SU-DHL-6 (cell line): ENCODE measurements around the gene PCSK2.

Experiments used
- H2AFZ ChIP-seq: fragments of 200-600 bp; sonication (generic); 2 replicates; pipeline ENCODE4 v1.6.1; 2014; ENCODE audit warnings: low read depth, mild to moderate bottlenecking, moderate library complexity, mixed read lengths, antibody characterized with exemption, low read length; ENCODE audit not compliant: severe bottlenecking
- H3F3A ChIP-seq: fragments of 200-600 bp; shearing (Covaris generic); 2 replicates; pipeline ENCODE4 v1.6.0; 2016; ENCODE audit warnings: antibody characterized with exemption, mild to moderate bottlenecking; ENCODE audit not compliant: insufficient read depth
- H3K27ac ChIP-seq: fragments of 200-600 bp; sonication (generic); 2 replicates; pipeline ENCODE4 v1.5.1; 2016; ENCODE audit warnings: low read depth, mild to moderate bottlenecking, low read length, moderate library complexity, mixed read lengths
- H3K27me3 ChIP-seq: fragments of 200-600 bp; sonication (generic), shearing (Covaris generic); 2 replicates; pipeline ENCODE4 v1.6.0; 2014; ENCODE audit warnings: mild to moderate bottlenecking, low read length
- H3K36me3 ChIP-seq: fragments of 200-600 bp; sonication (generic); 2 replicates; pipeline ENCODE4 v1.6.1; 2014; ENCODE audit warnings: mild to moderate bottlenecking, low read length, mixed read lengths
- H3K4me2 ChIP-seq: fragments of 300-600, 200-600 bp; shearing (Covaris generic), sonication (generic); 2 replicates; pipeline ENCODE4 v1.6.0; 2014; ENCODE audit warnings: low read length, low read depth, mild to moderate bottlenecking; ENCODE audit not compliant: poor library complexity, severe bottlenecking
- H3K4me3 ChIP-seq: fragments of 200-600 bp; sonication (generic); 2 replicates; pipeline ENCODE4 v1.5.1; 2014; ENCODE audit warnings: antibody characterized with exemption, low read length, mild to moderate bottlenecking, mixed read lengths; ENCODE audit not compliant: insufficient read depth, poor library complexity, severe bottlenecking
- H3K79me2 ChIP-seq: fragments of 200-600 bp; sonication (generic); 2 replicates; pipeline ENCODE4 v1.6.1; 2014; ENCODE audit warnings: mild to moderate bottlenecking, low read length, moderate library complexity; ENCODE audit not compliant: insufficient read depth
- H3K9ac ChIP-seq: fragments of 200-600 bp; sonication (generic); 2 replicates; pipeline ENCODE4 v1.7.0; 2014; ENCODE audit warnings: mild to moderate bottlenecking, low read length
- H3K9me2 ChIP-seq: fragments of 200-600 bp; sonication (generic); replicated peaks from 2 replicates; pipeline ENCODE4 v1.6.1; 2014; ENCODE audit warnings: low read length; ENCODE audit not compliant: insufficient read depth
- H3K9me3 ChIP-seq: fragments of 200-600 bp; sonication (generic); 2 replicates; pipeline ENCODE4 v1.6.1; 2014; ENCODE audit warnings: low read length, mixed read lengths; ENCODE audit not compliant: insufficient read depth
- H4K20me1 ChIP-seq: fragments of 200-600 bp; sonication (generic); 2 replicates; pipeline ENCODE4 v1.6.1; 2014; ENCODE audit warnings: low read depth, mild to moderate bottlenecking, antibody characterized with exemption, low read length, moderate library complexity, mixed read lengths
- CTCF ChIP-seq: fragments of 200-600 bp; sonication (generic); IDR thresholded peaks from one replicate; pipeline ENCODE4 v1.5.1; 2017; ENCODE audit warnings: antibody characterized with exemption, mild to moderate bottlenecking, low read length, moderate library complexity; ENCODE audit not compliant: insufficient read depth, poor library complexity, severe bottlenecking
- EZH2phosphoT487 ChIP-seq: fragments of 200-600 bp; sonication (generic), shearing (Covaris generic); conservative IDR thresholded peaks from 2 replicates; pipeline ENCODE4 v1.6.1; 2018; ENCODE audit warnings: mild to moderate bottlenecking, antibody characterized with exemption, low read length, moderate library complexity, mixed read lengths

PCSK2 gene

GRCh38 chr20:17379651-17380050 lies 152.8 kb downstream of the PCSK2 start:
- Histone ChIP-seq H3K4me3 (no peak overlapping the region), H3K9ac (no peak overlapping the region), H3K9me2 (no peaks in the 10 kb centered on the region), H3K36me3 (no peaks in the 10 kb centered on the region), H2AFZ (no peak overlapping the region), H3K4me2 (no peak overlapping the region), H3K79me2 (no peaks in the 10 kb centered on the region), H4K20me1 (no peaks in the 10 kb centered on the region), H3F3A (no peaks in the 10 kb centered on the region), H3K27me3 (no peaks in the 10 kb centered on the region), H3K9me3 (no peaks in the 10 kb centered on the region), H3K27ac (no peak overlapping the region)
- TF ChIP-seq EZH2phosphoT487, result no peak
- TF ChIP-seq CTCF, result no peak

DNA sequence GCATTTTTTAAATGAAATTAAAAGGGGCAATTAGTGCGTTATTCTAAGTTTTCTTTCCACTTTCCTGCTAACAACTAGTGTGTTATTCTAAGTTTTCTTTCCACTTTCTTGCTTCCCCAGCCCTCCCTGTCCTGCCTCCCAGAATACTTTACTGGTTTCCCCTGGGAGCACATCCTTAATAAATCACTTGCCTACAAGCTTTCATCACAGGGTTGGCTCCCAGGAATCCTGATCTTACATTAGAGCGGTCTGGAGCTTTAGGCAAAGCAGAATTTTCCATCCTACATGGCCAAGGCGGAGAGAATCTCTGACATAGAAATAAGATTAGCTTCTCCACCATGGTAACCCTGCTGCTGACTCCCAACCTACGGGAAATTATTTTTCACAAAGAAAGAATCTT lies 154.0 kb downstream of the PCSK2 start:
- TF ChIP-seq EZH2phosphoT487, result no peak
- TF ChIP-seq CTCF, result no peak
- no peaks in the 10 kb centered on the region for H3K9me3 ChIP-seq
- H3K27me3 ChIP-seq, result no peaks in the 10 kb centered on the region
- no peaks in the 10 kb centered on the region for H3F3A ChIP-seq
- H3K36me3 ChIP-seq, result no peaks in the 10 kb centered on the region
- no peak overlapping the region for H3K9ac ChIP-seq
- H3K27ac ChIP-seq, result no peak overlapping the region
- no peak overlapping the region for H3K4me3 ChIP-seq
- H3K9me2 ChIP-seq, result no peaks in the 10 kb centered on the region
- H4K20me1 ChIP-seq, result no peaks in the 10 kb centered on the region
- no peaks in the 10 kb centered on the region for H3K79me2 ChIP-seq
- H3K4me2 ChIP-seq, result no peak overlapping the region
- H2AFZ ChIP-seq, result no peak overlapping the region

- Histone ChIP-seq H3K9me3 (no peaks in the 10 kb centered on the region), H3K27me3 (no peaks in the 10 kb centered on the region), H4K20me1 (no peaks in the 10 kb centered on the region), H3K36me3 (no peaks in the 10 kb centered on the region), H3K9ac (no peak overlapping the region), H3F3A (no peaks in the 10 kb centered on the region), H3K4me2 (no peak overlapping the region), H3K79me2 (no peaks in the 10 kb centered on the region), H3K27ac (no peak overlapping the region), H3K9me2 (no peaks in the 10 kb centered on the region), H2AFZ (no peak overlapping the region), H3K4me3 (no peak overlapping the region)
- TF ChIP-seq CTCF (no peak), EZH2phosphoT487 (no peak)
Observed at GRCh38 chr20:17381724-17382123, 154.9 kb downstream of the PCSK2 start.

DNA sequence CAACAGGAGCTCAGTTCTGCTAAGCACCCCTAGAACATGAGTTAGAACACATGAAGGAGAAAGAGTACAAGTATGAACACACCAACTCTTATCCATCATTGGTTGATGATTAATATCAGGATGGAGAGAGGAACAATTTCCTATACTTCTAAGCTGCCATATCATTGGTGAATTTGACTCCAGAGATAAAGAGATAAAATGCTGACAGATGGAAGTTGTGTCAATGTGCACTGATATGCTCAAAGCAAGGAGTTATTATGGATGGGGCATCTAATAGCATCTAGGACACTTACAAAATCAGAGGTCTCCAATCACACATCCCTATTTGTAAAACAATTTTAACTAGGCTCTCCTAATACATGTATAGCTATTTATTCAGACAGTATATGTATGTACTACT lies 159.0 kb downstream of the PCSK2 start:
- Histone ChIP-seq H3K4me3 (no peak overlapping the region), H3F3A (no peaks in the 10 kb centered on the region), H3K9ac (no peak overlapping the region), H3K27me3 (no peaks in the 10 kb centered on the region), H2AFZ (no peak overlapping the region), H3K36me3 (no peaks in the 10 kb centered on the region), H3K9me2 (no peaks in the 10 kb centered on the region), H3K4me2 (no peak overlapping the region), H3K9me3 (no peaks in the 10 kb centered on the region), H4K20me1 (no peaks in the 10 kb centered on the region), H3K79me2 (no peaks in the 10 kb centered on the region), H3K27ac (no peak overlapping the region)
- TF ChIP-seq CTCF (no peak), EZH2phosphoT487 (no peak)
